Measurements from ENCODE around the gene EYA3. TPM values are rescaled to one million over a fixed set of nuclear protein-coding genes. Genes with fewer than 3 reads are reported as not detected.

Gene EYA3, protein sequence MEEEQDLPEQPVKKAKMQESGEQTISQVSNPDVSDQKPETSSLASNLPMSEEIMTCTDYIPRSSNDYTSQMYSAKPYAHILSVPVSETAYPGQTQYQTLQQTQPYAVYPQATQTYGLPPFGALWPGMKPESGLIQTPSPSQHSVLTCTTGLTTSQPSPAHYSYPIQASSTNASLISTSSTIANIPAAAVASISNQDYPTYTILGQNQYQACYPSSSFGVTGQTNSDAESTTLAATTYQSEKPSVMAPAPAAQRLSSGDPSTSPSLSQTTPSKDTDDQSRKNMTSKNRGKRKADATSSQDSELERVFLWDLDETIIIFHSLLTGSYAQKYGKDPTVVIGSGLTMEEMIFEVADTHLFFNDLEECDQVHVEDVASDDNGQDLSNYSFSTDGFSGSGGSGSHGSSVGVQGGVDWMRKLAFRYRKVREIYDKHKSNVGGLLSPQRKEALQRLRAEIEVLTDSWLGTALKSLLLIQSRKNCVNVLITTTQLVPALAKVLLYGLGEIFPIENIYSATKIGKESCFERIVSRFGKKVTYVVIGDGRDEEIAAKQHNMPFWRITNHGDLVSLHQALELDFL
- total RNA-seq (10 to 100 TPM; 13.1 to 15.3 (median 14.0) TPM), polyA plus RNA-seq (10 to 100 TPM in 1 of 3 donors, 1 to 10 TPM in 2; 3.6 to 10.8 (median 5.1) TPM)
- long read RNA-seq, donor 1, partial matches to known transcripts, result 1 of 1 reads
- long read RNA-seq, donor 1, other reads (novel, unspliced or antisense), result 0 of 1 reads
- long read RNA-seq, donor 2, partial matches to known transcripts, result 2 of 5 reads
- long read RNA-seq, donor 2, other reads (novel, unspliced or antisense), result 3 of 5 reads

DNA sequence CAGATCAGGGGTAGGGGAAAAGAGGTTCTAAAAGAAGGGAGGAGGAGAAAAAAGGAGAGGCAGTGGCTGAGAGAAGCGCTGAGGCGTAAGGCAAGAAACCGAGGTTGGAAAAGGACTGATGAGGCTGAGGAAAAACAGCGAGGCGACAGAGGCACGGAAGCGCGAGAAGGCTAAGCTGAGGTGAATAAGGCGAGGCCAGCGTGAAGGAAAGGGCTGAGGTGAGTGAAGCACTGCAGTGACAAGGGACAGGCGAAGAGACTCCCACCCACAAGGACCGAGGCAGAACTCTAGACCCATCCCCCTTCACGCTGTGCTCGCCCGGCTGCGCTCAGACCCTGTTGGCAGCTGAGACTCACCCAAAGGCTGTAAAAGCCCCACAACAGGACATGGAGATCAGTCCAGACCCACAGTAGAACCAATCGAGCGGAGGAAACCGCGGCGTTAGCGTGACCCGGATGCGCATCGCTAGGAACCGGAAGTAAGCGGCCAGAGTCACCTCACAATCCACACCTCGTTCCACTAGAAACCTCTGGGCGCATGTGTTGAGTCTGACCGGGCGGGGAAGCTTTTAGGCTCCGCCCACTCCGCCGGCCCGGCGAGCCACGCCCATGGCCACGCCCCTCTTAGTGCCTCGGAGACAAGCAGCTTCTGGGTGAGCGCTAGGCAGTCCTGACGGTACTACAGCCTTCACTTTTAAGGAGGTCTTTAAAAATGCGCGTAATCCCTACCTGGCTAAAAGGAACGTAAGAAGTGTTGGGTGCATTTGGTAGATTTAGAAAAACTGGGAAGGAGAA lies at the start of gene EYA3:
EYA3 (minus strand) TSS at position 443 of the 794 bp plus-strand sequence. CDS start 30,584 bp downstream, outside the sequence.
- Histone ChIP-seq H3K9me3 (no peaks in the 10 kb centered on the region), H3K27ac (peak within 1 kb of the TSS; percentile 95), H3K4me1 (peaks cover 38% of the 10 kb centered on the region), H3K27me3 (ENCODE audit: insufficient read depth in 3 of 3, low read length in 2 of 3) (no peaks in the 10 kb centered on the region), H3K4me3 (peak within 1 kb of the TSS; percentile 97), H3K36me3 (ENCODE audit: insufficient read depth in 1 of 2, low read depth in 1 of 2) (no peaks in the 10 kb centered on the region)
- intact Hi-C loops (cut with DNase I), result no loop called here
- TF ChIP-seq, protein P1, sequence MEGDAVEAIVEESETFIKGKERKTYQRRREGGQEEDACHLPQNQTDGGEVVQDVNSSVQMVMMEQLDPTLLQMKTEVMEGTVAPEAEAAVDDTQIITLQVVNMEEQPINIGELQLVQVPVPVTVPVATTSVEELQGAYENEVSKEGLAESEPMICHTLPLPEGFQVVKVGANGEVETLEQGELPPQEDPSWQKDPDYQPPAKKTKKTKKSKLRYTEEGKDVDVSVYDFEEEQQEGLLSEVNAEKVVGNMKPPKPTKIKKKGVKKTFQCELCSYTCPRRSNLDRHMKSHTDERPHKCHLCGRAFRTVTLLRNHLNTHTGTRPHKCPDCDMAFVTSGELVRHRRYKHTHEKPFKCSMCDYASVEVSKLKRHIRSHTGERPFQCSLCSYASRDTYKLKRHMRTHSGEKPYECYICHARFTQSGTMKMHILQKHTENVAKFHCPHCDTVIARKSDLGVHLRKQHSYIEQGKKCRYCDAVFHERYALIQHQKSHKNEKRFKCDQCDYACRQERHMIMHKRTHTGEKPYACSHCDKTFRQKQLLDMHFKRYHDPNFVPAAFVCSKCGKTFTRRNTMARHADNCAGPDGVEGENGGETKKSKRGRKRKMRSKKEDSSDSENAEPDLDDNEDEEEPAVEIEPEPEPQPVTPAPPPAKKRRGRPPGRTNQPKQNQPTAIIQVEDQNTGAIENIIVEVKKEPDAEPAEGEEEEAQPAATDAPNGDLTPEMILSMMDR (IDR thresholded peaks at IDR 0.05), result no peak
- WGBS, 3 donors, result 0 to 1% (median 0%) methylated on average over 43 to 44 of the region's 44 CpGs
- ATAC-seq, result peak; percentile 99 to 100 (median 100)
- DNase-seq, result peak; percentile 97 to 99

DNA sequence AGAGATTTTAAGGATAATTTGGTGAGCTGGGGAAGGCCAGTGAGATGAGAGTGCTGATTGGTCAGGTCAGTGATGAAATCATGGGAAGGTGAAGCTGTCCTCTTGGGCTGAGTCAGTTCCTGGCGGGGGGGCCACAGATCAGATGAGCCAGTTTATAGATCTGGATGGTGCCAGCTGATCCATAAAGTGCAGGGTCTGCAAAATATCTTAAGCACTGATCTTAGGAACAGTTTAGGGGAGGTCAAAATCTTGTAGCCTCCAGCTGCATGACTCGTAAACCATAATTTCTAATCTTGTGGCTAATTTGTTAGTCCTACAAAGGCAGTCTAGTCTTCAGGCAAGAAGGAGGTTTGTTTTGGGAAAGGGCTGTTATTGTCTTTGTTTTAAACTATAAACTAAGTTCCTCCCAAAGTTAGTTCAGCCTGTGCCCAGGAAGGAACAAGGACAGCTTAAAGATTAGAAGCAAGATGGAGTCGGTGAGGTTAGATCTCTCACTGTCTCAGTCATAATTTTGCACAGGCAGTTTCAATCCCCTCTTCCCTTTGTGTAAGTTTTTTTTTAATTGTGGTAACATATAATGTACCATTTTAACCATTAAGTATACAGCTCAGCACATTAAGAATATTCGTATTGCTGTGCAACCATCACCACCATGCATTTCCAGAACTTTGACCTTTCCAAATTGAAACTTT lies 48.7 kb upstream of the EYA3 start:
- intact Hi-C loops (cut with DNase I), result no loop called here
- Histone ChIP-seq H3K4me1 (no peaks in the 10 kb centered on the region), H3K27me3 (ENCODE audit: insufficient read depth in 3 of 3, low read length in 2 of 3) (no peaks in the 10 kb centered on the region), H3K9me3 (no peaks in the 10 kb centered on the region), H3K27ac (no peak overlapping the region), H3K36me3 (ENCODE audit: insufficient read depth in 1 of 2, low read depth in 1 of 2) (no peaks in the 10 kb centered on the region), H3K4me3 (no peak overlapping the region)
- DNase-seq (no peak), ATAC-seq (no peak)
- 73 to 78% (median 76%) methylated on average over 4 of the region's 4 CpGs for WGBS, 3 donors
- TF ChIP-seq, protein P1 (IDR thresholded peaks at IDR 0.05), result no peak

DNA sequence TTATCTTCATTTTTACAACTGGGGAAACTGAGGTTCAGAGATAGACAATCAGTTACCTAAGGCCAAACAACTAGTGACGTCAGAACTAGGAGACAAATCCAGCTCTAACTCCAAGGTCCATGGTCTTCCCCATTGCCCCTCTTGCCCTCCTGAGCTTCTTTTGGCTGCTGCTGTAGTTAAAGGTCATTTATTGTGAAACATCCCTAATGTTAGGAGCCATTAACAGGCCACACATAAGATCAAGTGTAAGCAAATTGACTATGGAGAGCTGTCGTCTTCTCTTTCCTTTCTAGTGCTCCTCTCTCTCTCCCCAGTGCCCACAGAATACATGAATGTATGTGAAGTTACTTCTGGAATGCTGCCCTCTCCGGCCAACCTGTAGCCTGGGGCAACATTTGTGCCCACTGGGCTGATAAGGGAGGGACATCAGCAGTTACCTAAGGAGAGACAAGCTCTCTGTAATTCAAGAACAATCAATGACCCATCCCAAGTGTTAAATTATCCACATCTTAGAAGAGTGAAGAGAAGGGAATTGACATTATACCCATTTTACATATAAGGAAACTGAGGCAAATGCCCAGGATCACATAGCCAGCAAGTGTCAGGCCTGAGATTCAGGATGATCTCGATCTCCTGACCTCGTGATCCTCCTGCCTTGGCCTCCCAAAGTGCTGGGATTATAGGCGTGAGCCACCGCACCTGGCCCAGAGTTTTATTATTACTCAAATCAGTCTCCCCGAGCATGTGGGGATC lies 47.9 kb upstream of the EYA3 start:
- Histone ChIP-seq H3K36me3 (ENCODE audit: insufficient read depth in 1 of 2, low read depth in 1 of 2) (no peaks in the 10 kb centered on the region), H3K27me3 (ENCODE audit: insufficient read depth in 3 of 3, low read length in 2 of 3) (no peaks in the 10 kb centered on the region), H3K4me1 (no peaks in the 10 kb centered on the region), H3K27ac (no peak overlapping the region), H3K4me3 (no peak overlapping the region), H3K9me3 (no peaks in the 10 kb centered on the region)
- TF ChIP-seq, protein P1 (IDR thresholded peaks at IDR 0.05), result no peak
- DNase-seq (no peak), ATAC-seq (no peak)
- intact Hi-C loops (cut with DNase I), result no loop called here
- 72 to 78% (median 78%) methylated on average over 8 of the region's 8 CpGs for whole genome bisulfite sequencing, 3 donors

Measured in psoas muscle (tissue), 8 donors.